Stromal cell of bone marrow (primary cell): ENCODE data around the gene NTRK2.
"Not testable (repeated sequence)": the region's sequence is repeated elsewhere in the genome, so short reads cannot be mapped to it uniquely, and the experiment has no call there.

Experiments
- DNase-seq: peaks from one replicate; pipeline ENCODE4 v3.0.0-alpha.2; 2012; ENCODE audit warnings: low read depth

The NTRK2 gene

DNA sequence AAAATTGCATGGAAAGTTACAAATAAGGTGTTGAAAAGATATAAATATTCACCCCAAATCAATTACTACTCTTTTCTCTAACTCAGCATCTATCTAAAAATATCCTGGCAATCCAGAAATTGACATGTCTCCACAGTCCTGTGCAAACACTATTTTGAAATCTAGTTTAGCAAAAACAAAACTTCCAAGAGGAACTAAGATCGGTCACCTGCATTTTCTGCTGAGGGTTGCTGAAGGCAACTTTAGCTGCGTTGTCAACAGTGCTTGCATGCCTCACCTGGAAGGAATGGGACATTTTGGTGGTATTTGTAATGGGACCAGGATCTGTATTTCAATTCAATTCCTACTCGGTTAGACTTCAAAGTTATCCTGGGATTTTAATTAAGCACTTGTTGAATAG lies 398.3 kb downstream of the NTRK2 start:
- DNase-seq = no peak

DNA sequence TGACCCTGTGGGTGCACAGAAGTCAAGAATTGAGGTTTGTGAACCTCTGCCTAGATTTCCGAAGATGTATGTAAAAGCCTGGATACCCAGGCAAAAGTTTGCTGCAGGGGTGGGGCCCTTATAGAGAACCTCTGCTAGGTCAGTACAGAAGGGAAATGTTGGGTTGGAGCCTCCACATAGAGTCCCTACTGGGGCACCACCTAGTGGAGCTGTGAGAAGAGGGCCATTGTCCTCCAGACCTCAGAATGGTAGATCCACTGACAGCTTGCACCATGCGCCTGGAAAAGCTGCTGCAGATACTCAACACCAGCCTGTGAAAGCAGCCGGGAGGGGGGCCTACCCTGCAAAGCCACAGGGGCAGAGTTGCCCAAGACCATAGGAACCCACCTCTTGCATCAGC lies 399.9 kb downstream of the NTRK2 start:
- DNase-seq = not testable (repeated sequence)
